Caco-2 (cell line): Measurements from ENCODE around the gene PFDN1. TPM values are rescaled to one million over a fixed set of nuclear protein-coding genes. Genes with fewer than 3 reads are reported as not detected.

Source experiments
- BruUV-seq: library from RNA; stranded (reverse); fragments of 400-500 nt; replicated peaks from 2 replicates; lab custom pipeline; 2021; lab: Mats Ljungman, UMichigan
- CTCF ChIA-PET: fragments of 300-600 bp; sonication (Branson Sonifier 250); formaldehyde crosslinking; loops from one replicate; lab custom pipeline; 2022; ENCODE audit warnings: antibody characterized with exemption; lab: Charles Lee
- POLR2A ChIA-PET: fragments of 300-600 bp; sonication (Branson Sonifier 250); formaldehyde crosslinking; loops from one replicate; lab custom pipeline; 2022; ENCODE audit warnings: antibody characterized with exemption; lab: Charles Lee
- DNase-seq, 2 experiments: peaks; one replicate each; pipeline versions ENCODE4 v3.0.0 to v3.0.0-alpha.2; 2020 to 2022
- H3K27me3 ChIP-seq: replicated peaks from 2 replicates; pipeline ENCODE4 v1.6.0; 2011; ENCODE audit warnings: low read length; ENCODE audit not compliant: control insufficient read depth, insufficient read depth
- H3K36me3 ChIP-seq: 2 replicates; pipeline ENCODE4 v1.5.1; 2011; ENCODE audit warnings: low read length; ENCODE audit not compliant: control insufficient read depth, insufficient read depth
- H3K4me1 ChIP-seq: fragments of 250-450 bp; sonication (Bioruptor Pico); 2 replicates; pipeline ENCODE4 v1.5.1; 2020; ENCODE audit warnings: mild to moderate bottlenecking
- H3K4me3 ChIP-seq: 2 replicates; pipeline ENCODE4 v1.5.1; 2011; ENCODE audit warnings: low read depth, mild to moderate bottlenecking, control low read depth, low read length
- H3K9me3 ChIP-seq: fragments of 250-450 bp; sonication (Bioruptor Pico); 2 replicates; pipeline ENCODE4 v1.5.1; 2020; ENCODE audit warnings: mild to moderate bottlenecking, moderate library complexity
- H3K27ac Mint-ChIP-seq: one replicate; pipeline ENCODE4 v1.8.0; 2022; ENCODE audit warnings: mixed read lengths; ENCODE audit not compliant: unreplicated experiment
- H3K27me3 Mint-ChIP-seq: one replicate; pipeline ENCODE4 v1.8.0; 2022; ENCODE audit warnings: mixed read lengths; ENCODE audit not compliant: insufficient read depth, unreplicated experiment
- H3K36me3 Mint-ChIP-seq: one replicate; pipeline ENCODE4 v1.8.0; 2022; ENCODE audit warnings: mild to moderate bottlenecking, mixed read lengths; ENCODE audit not compliant: insufficient read depth, unreplicated experiment
- H3K4me1 Mint-ChIP-seq: one replicate; pipeline ENCODE4 v1.8.0; 2022; ENCODE audit warnings: low read depth, mixed read lengths; ENCODE audit not compliant: unreplicated experiment
- H3K4me3 Mint-ChIP-seq: one replicate; pipeline ENCODE4 v1.8.0; 2022; ENCODE audit warnings: mild to moderate bottlenecking, moderate library complexity, mixed read lengths; ENCODE audit not compliant: unreplicated experiment
- H3K9me3 Mint-ChIP-seq: one replicate; pipeline ENCODE4 v1.8.0; 2022; ENCODE audit warnings: mixed read lengths; ENCODE audit not compliant: unreplicated experiment
- intact Hi-C: fragments of 100-400 bp; cut with micrococcal nuclease; formaldehyde crosslinking; loops from one replicate; pipeline ENCODE4 v1.10.0; 2022; ENCODE audit not compliant: unreplicated experiment
- total RNA-seq: library from RNA; stranded (reverse); gene quantifications from 2 replicates; pipeline ENCODE4 v1.2.3, GENCODE V29; 2022
- TF ChIP-seq, protein P1 (sequence below), 2 experiments: fragments of 200-600 bp in 1 of 2; IDR thresholded peaks; 1 replicate in 1 of 2; 2 replicates in 1 of 2; pipeline versions ENCODE4 v1.5.1 to v1.8.0; 2011 to 2022; ENCODE audit warnings: antibody characterized with exemption in 1 of 2, control low read depth in 1 of 2, inconsistent platforms in 1 of 2, low read depth in 1 of 2, low read length in 1 of 2, mild to moderate bottlenecking in 1 of 2, moderate library complexity in 1 of 2; ENCODE audit not compliant: insufficient read depth in 1 of 2, severe bottlenecking in 1 of 2, unreplicated experiment in 1 of 2

PFDN1 gene
- total RNA-seq, 1 experiment from 2014 or later: 81.1 TPM

DNA sequence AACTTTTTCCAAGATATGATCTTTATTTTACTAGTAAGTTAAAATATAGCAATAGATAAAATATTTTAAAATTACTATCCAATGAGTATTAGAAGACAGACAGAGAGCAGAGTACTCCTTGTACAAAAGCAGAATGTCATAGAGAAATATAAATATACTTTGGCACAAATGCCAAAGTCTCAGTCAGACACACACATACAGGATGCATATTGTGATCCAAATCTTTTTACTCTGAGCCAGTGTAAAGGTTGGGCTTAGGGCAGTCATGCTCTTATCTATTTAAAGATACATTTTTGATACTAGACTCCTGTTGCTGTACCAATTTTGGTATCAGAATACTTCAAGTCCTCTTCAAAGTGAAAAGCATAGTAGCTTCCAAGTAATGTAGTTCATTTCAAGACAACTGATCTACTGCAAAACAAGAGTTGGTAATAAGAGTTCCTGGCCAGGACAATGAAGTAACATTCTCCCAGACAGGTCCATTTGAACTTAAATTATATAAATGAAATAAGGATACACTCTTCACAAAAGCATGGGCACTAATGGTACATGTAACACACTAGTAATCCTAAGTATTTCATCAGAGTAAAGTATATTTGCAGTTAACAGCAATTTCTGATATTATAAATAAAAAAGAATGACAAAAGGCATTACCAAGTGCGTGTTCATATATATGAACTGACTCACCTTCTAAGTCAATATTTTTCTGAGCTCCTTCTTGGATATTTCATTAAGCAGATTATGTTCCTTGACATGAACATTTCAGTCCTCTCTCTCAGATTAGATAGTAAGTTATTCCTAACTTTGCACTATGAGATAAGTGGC lies 10.5 kb downstream of the PFDN1 start:
- POLR2A ChIA-PET: interaction anchor here (1.1 kb wide), 1 partner anchor 11 kb away, joined by 3 read pairs; the partner anchor contains the start of gene PFDN1

DNA sequence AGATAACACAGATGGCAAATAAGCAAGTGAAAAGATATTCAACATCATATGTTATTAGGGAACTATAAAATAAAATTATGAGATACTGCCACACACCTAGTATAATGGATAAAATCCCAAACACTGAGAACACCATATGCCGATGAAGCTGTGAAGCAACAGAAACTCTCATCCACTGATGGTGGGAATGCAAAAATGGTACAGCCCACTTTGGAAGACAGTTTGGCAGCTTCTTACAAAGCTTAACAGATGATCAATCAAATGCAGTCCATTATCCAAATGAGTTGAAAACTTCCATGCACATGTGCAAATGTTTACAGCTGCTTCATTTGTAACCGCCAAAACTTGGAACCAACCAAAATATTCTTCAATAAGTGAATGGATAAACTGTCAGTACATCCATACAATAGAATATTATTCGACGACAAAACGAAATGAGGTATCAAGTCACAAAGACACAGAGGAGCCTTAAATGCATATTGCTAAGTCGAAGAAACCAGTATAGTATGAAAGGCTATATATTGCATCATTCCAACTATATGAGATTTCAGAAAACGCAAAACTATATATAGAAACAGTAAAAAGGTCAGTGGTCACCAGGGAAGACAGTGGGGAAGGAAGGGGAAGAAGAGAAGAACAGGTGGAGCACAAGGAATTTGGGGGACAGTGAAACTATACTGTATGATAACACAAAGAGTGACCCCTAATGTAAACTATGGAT lies 14.9 kb downstream of the PFDN1 start:
- Mint-ChIP-seq H3K4me3 (no peak overlapping the region), H3K27me3 (no peaks in the 10 kb centered on the region), H3K27ac (no peak overlapping the region), H3K9me3 (no peaks in the 10 kb centered on the region), H3K36me3 (no peaks in the 10 kb centered on the region), H3K4me1 (peaks cover 38% of the 10 kb centered on the region)
- no peaks in the 10 kb centered on the region for H3K9me3 ChIP-seq
- no peak for DNase-seq
- POLR2A ChIA-PET: interaction anchor here (0.6 kb wide), 1 partner anchor 255 kb away, joined by 3 read pairs; no protein-coding TSS in a partner anchor
- TF ChIP-seq, protein P1, sequence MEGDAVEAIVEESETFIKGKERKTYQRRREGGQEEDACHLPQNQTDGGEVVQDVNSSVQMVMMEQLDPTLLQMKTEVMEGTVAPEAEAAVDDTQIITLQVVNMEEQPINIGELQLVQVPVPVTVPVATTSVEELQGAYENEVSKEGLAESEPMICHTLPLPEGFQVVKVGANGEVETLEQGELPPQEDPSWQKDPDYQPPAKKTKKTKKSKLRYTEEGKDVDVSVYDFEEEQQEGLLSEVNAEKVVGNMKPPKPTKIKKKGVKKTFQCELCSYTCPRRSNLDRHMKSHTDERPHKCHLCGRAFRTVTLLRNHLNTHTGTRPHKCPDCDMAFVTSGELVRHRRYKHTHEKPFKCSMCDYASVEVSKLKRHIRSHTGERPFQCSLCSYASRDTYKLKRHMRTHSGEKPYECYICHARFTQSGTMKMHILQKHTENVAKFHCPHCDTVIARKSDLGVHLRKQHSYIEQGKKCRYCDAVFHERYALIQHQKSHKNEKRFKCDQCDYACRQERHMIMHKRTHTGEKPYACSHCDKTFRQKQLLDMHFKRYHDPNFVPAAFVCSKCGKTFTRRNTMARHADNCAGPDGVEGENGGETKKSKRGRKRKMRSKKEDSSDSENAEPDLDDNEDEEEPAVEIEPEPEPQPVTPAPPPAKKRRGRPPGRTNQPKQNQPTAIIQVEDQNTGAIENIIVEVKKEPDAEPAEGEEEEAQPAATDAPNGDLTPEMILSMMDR (IDR thresholded peaks at IDR 0.05; ENCODE audit: insufficient read depth in 1 of 2, low read depth in 1 of 2, low read length in 1 of 2, severe bottlenecking in 1 of 2, unreplicated experiment in 1 of 2): no peak
- H3K4me3 ChIP-seq: no peak overlapping the region
- H3K4me1 ChIP-seq: peaks cover 29% of the 10 kb centered on the region
- CTCF ChIA-PET: no interaction called here
- BruUV-seq: no TSS peak
- no peaks in the 10 kb centered on the region for H3K36me3 ChIP-seq
- H3K27me3 ChIP-seq: no peaks in the 10 kb centered on the region
- intact Hi-C loops: no loop called here

More for the DNA sequence above, 10.5 kb downstream of the PFDN1 start:
- TF ChIP-seq, protein P1 (IDR thresholded peaks at IDR 0.05; ENCODE audit: insufficient read depth in 1 of 2, low read depth in 1 of 2, low read length in 1 of 2, severe bottlenecking in 1 of 2, unreplicated experiment in 1 of 2): no peak
- Histone ChIP-seq H3K9me3 (no peaks in the 10 kb centered on the region), H3K4me3 (no peak overlapping the region), H3K36me3 (no peaks in the 10 kb centered on the region), H3K4me1 (peaks cover 47% of the 10 kb centered on the region), H3K27me3 (no peaks in the 10 kb centered on the region)
- CTCF ChIA-PET: interaction anchor here (0.7 to 1.2 kb wide), 2 partner anchors 48 to 54 kb away, joined by 3 to 4 read pairs; partner anchors contain the start of gene HBEGF
- Mint-ChIP-seq H3K4me1 (peaks cover 48% of the 10 kb centered on the region), H3K4me3 (no peak overlapping the region), H3K9me3 (no peaks in the 10 kb centered on the region), H3K27me3 (no peaks in the 10 kb centered on the region), H3K36me3 (peaks cover 6% of the 10 kb centered on the region), H3K27ac (peak overlapping the region; percentile 13)
- BruUV-seq: no TSS peak
- intact Hi-C loops: no loop called here
- DNase-seq: no peak

DNA sequence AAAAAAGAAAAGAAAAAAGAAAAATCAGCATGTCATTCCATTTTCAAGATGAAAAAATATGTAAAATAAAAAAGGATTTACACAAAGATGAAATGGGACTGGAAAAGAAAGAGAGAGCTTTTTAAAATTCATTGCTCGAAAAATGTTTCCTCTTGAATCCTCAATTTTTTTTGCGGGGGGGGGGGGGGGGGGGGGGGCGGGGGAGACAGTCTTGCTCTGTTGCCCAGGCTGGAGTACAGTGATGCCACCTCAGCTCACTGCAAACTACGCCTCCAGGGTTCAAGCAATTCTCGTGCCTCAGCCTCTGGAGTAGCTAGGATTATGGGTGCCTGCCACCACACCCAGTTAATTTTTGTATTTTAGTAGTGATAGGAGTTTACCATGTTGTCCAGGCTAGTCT lies 16.5 kb downstream of the PFDN1 start:
- Mint-ChIP-seq H3K27me3 (no peaks in the 10 kb centered on the region), H3K4me3 (no peak overlapping the region), H3K27ac (no peak overlapping the region), H3K4me1 (peaks cover 34% of the 10 kb centered on the region), H3K9me3 (no peaks in the 10 kb centered on the region), H3K36me3 (no peaks in the 10 kb centered on the region)
- ChIA-PET POLR2A (no interaction called here), CTCF (interaction anchor here (0.7 kb wide), 1 partner anchor 50 kb away, joined by 3 read pairs; no protein-coding TSS in a partner anchor)
- intact Hi-C loops: no loop called here
- TF ChIP-seq, protein P1 (IDR thresholded peaks at IDR 0.05; ENCODE audit: insufficient read depth in 1 of 2, low read depth in 1 of 2, low read length in 1 of 2, severe bottlenecking in 1 of 2, unreplicated experiment in 1 of 2): no peak
- H3K4me1 ChIP-seq: peaks cover 19% of the 10 kb centered on the region; the same call in 1 of the 2 replicates
- BruUV-seq: no TSS peak
- H3K36me3 ChIP-seq: no peaks in the 10 kb centered on the region
- H3K9me3 ChIP-seq: no peaks in the 10 kb centered on the region
- DNase-seq: no peak
- H3K27me3 ChIP-seq: no peaks in the 10 kb centered on the region
- H3K4me3 ChIP-seq: no peak overlapping the region
